SK-N-SH (cell line): ENCODE measurements around the gene CDH24. TPM values are rescaled to one million over a fixed set of nuclear protein-coding genes. Genes with fewer than 3 reads are reported as not detected.

Source experiments
- CTCF ChIA-PET: fragments of 300-600, 350-600 bp; formaldehyde crosslinking; extraction: SDS; loops from one replicate; lab custom pipeline; 2021; lab: Yijun Ruan, JAX
- POLR2A ChIA-PET: fragments of 350-600 bp; sonication (Branson Sonifier 250); formaldehyde crosslinking; extraction: SDS; loops from one replicate; lab custom pipeline; 2020; ENCODE audit warnings: antibody characterized with exemption, inconsistent platforms; lab: Yijun Ruan, JAX
- DNase-seq: peaks from one replicate; pipeline ENCODE4 v3.0.0; 2012
- H2AFZ ChIP-seq: fragments of 200-600 bp; sonication (generic); 2 replicates; pipeline ENCODE4 v1.8.1; 2016; ENCODE audit warnings: antibody characterized with exemption, mild to moderate bottlenecking, low read depth
- H3F3A ChIP-seq: fragments of 200-600 bp; sonication (generic); replicated peaks from 2 replicates; pipeline ENCODE3; 2016; ENCODE audit warnings: antibody characterized with exemption, mild to moderate bottlenecking; ENCODE audit not compliant: insufficient read depth
- H3K27ac ChIP-seq, 2 experiments: fragments of 200-500 bp in 1 of 2; fragments of 200-600 bp in 1 of 2; sonication (Bioruptor generic) in 1 of 2; sonication (generic), shearing (Covaris generic) in 1 of 2; 2 replicates each; pipeline versions ENCODE4 v1.5.1 to v1.6.1; 2014 to 2016; ENCODE audit warnings: low read depth in 2 of 2, inconsistent platforms in 1 of 2, low read length in 1 of 2, mild to moderate bottlenecking in 1 of 2, mixed read lengths in 1 of 2
- H3K27me3 ChIP-seq: fragments of 200-600 bp; sonication (generic), shearing (Covaris generic); 2 replicates; pipeline ENCODE4 v1.6.1; 2016; ENCODE audit warnings: mixed run types; ENCODE audit not compliant: insufficient read depth
- H3K36me3 ChIP-seq, 2 experiments: fragments of 200-500 bp in 1 of 2; fragments of 200-600 bp in 1 of 2; sonication (Bioruptor generic) in 1 of 2; sonication (generic) in 1 of 2; replicated peaks in 1 of 2; 2 replicates each; pipeline versions ENCODE3 to v1.5.1; 2014 to 2016; ENCODE audit warnings: low read length in 1 of 2, mild to moderate bottlenecking in 1 of 2; ENCODE audit not compliant: insufficient read depth in 2 of 2, control insufficient read depth in 1 of 2
- H3K4me1 ChIP-seq, 2 experiments: fragments of 200-500 bp in 1 of 2; fragments of 200-600 bp in 1 of 2; sonication (Bioruptor generic) in 1 of 2; sonication (generic), shearing (Covaris generic) in 1 of 2; 2 replicates each; pipeline versions ENCODE4 v1.5.1 to v1.6.1; 2014 to 2016; ENCODE audit warnings: low read depth in 1 of 2, low read length in 1 of 2, mixed run types in 1 of 2; ENCODE audit not compliant: insufficient read depth in 2 of 2, control insufficient read depth in 1 of 2
- H3K4me2 ChIP-seq: fragments of 200-600 bp; sonication (generic), shearing (Covaris generic); 2 replicates; pipeline ENCODE4 v1.6.1; 2017; ENCODE audit warnings: mixed run types
- H3K4me3 ChIP-seq, 2 experiments: fragments of 200-500 bp in 1 of 2; fragments of 200-600 bp in 1 of 2; sonication (Bioruptor generic) in 1 of 2; sonication (generic), shearing (Covaris generic) in 1 of 2; 2 replicates each; pipeline versions ENCODE4 v1.5.1 to v1.8.1; 2014 to 2016; ENCODE audit warnings: low read depth in 2 of 2, inconsistent platforms in 1 of 2, low read length in 1 of 2, mild to moderate bottlenecking in 1 of 2, mixed read lengths in 1 of 2, moderate library complexity in 1 of 2
- H3K79me2 ChIP-seq: fragments of 200-600 bp; sonication (generic); 2 replicates; pipeline ENCODE4 v1.8.1; 2017; ENCODE audit warnings: mild to moderate bottlenecking; ENCODE audit not compliant: insufficient read depth
- H3K9ac ChIP-seq: fragments of 200-600 bp; sonication (generic); 2 replicates; pipeline ENCODE4 v1.6.1; 2017; ENCODE audit warnings: mixed run types
- H3K9me2 ChIP-seq: fragments of 200-600 bp; sonication (generic); 2 replicates; pipeline ENCODE4 v1.6.1; 2017; ENCODE audit warnings: mixed run types
- H3K9me3 ChIP-seq: fragments of 200-600 bp; sonication (generic); 2 replicates; pipeline ENCODE4 v1.6.1; 2017; ENCODE audit warnings: mixed run types, mild to moderate bottlenecking, moderate library complexity
- H4K20me1 ChIP-seq: fragments of 200-600 bp; sonication (generic); 2 replicates; pipeline ENCODE4 v1.6.1; 2017; ENCODE audit warnings: mild to moderate bottlenecking, mixed run types; ENCODE audit not compliant: insufficient read depth
- CHD2 ChIP-seq: fragments of 150-350 bp; IDR thresholded peaks from 2 replicates; pipeline ENCODE4 v1.6.1; 2018; ENCODE audit warnings: low read length; ENCODE audit not compliant: partially characterized antibody
- CTCF ChIP-seq: fragments of 200-600 bp; sonication (generic); IDR thresholded peaks from 2 replicates; pipeline ENCODE4 v1.6.1; 2017; ENCODE audit warnings: antibody characterized with exemption, mild to moderate bottlenecking, moderate library complexity
- JUND ChIP-seq: IDR thresholded peaks from 2 replicates; pipeline ENCODE4 v1.4.0; 2012
- MEF2A ChIP-seq: IDR thresholded peaks from 2 replicates; pipeline ENCODE4 v1.4.0; 2012; ENCODE audit warnings: low read depth, borderline replicate concordance
- PBX3 ChIP-seq: IDR thresholded peaks from 2 replicates; pipeline ENCODE4; 2012
- POLR2AphosphoS5 ChIP-seq: IDR thresholded peaks from 2 replicates; pipeline ENCODE4 v1.6.1; 2012; ENCODE audit warnings: low read depth, low read length
- RCOR1 ChIP-seq: fragments of 150-350 bp; IDR thresholded peaks from 2 replicates; pipeline ENCODE4 v1.6.1; 2017; ENCODE audit warnings: antibody characterized with exemption, low read length
- REST ChIP-seq: IDR thresholded peaks from 2 replicates; pipeline ENCODE4 v1.6.1; 2012; ENCODE audit warnings: mild to moderate bottlenecking, low read depth, low read length, moderate library complexity
- RXRA ChIP-seq: IDR thresholded peaks from 2 replicates; pipeline ENCODE4 v1.4.0; 2012; ENCODE audit warnings: low read depth, mild to moderate bottlenecking, borderline replicate concordance
- SMC3 ChIP-seq: IDR thresholded peaks from 2 replicates; pipeline ENCODE4 v1.6.1; 2012; ENCODE audit warnings: low read depth, low read length, improper control_type of control experiment
- TEAD4 ChIP-seq: IDR thresholded peaks from 2 replicates; pipeline ENCODE4 v1.4.0; 2012; ENCODE audit warnings: mild to moderate bottlenecking, borderline replicate concordance; ENCODE audit not compliant: insufficient read depth
- USF1 ChIP-seq: IDR thresholded peaks from 2 replicates; pipeline ENCODE4 v1.4.0; 2012; ENCODE audit warnings: low read depth, borderline replicate concordance
- WGBS: methylation state at CpG from one replicate; pipeline ENCODE4 v1.1.6; 2017; ENCODE audit warnings: low lambda C conversion rate; 5-methylcytosine and 5-hydroxymethylcytosine counted together
- polyA plus RNA-seq, 3 experiments: library from polyadenylated mRNA; depleted of rRNA; stranded (reverse); fragments of >200 nt; gene quantifications; 2 replicates each; pipeline ENCODE4 v1.2.3, GENCODE V29; 2012

CDH24 gene
- polyA plus RNA-seq, 1 of the 3 experiments (the other 2 are of a cell fraction): 30.8 TPM

GRCh38 chr14:23043754-23044153, 13.6 kb downstream of the CDH24 start (continued):
- TF ChIP-seq USF1: no peak
- TF ChIP-seq CTCF: no peak
- TF ChIP-seq RXRA: no peak
- TF ChIP-seq SMC3: no peak
- TF ChIP-seq TEAD4: no peak
- TF ChIP-seq POLR2AphosphoS5: no peak
- no peak for TF ChIP-seq CHD2
- no peak for TF ChIP-seq JUND
- TF ChIP-seq MEF2A: no peak

GRCh38 chr14:23043145-23043544, 14.2 kb downstream of the CDH24 start:
- no peaks in the 10 kb centered on the region for H3K36me3 ChIP-seq
- WGBS: 90% methylated on average over 4 of the region's 6 CpGs
- H3K9me2 ChIP-seq: no peaks in the 10 kb centered on the region
- H3K4me2 ChIP-seq: no peak overlapping the region
- H3K27ac ChIP-seq: no peak overlapping the region; a peak in 1 of 4 replicates
- POLR2A ChIA-PET: interaction anchor here (1.5 kb wide), 1 partner anchor 36 kb away, joined by 5 read pairs; no protein-coding TSS in a partner anchor
- TF ChIP-seq REST: no peak
- TF ChIP-seq RCOR1: no peak
- TF ChIP-seq TEAD4: no peak
- TF ChIP-seq PBX3: no peak
- TF ChIP-seq JUND: no peak
- DNase-seq: no peak
- no peaks in the 10 kb centered on the region for H4K20me1 ChIP-seq
- peaks cover 11% of the 10 kb centered on the region for H3F3A ChIP-seq
- H3K9ac ChIP-seq: no peak overlapping the region
- no peak overlapping the region for H2AFZ ChIP-seq
- H3K79me2 ChIP-seq: no peaks in the 10 kb centered on the region
- H3K9me3 ChIP-seq: no peaks in the 10 kb centered on the region
- CTCF ChIA-PET: interaction anchor here (1.0 to 33.1 kb wide), 6 partner anchors 10 to 55 kb away, joined by 3 to 1566 read pairs (median 4); partner anchors contain the start of genes AJUBA and CDH24
- peaks cover 0 to 11% of the 10 kb centered on the region in 2 experiments; a peak in 1 of 4 replicates for H3K4me1 ChIP-seq
- H3K27me3 ChIP-seq: no peaks in the 10 kb centered on the region
- H3K4me3 ChIP-seq: no peak overlapping the region
